22Rv1 (cell line): ENCODE results near the gene ZFP3.

Source experiments
- ZFX ChIP-seq: fragments of 450-650 bp; IDR thresholded peaks from 2 replicates; pipeline ENCODE4 v1.6.1; 2017; ENCODE audit warnings: antibody characterized with exemption, borderline replicate concordance
- TF ChIP-seq, protein P1 (sequence below): fragments of 450-650 bp; IDR thresholded peaks from 2 replicates; pipeline ENCODE4 v1.5.1; 2017; ENCODE audit warnings: mild to moderate bottlenecking

DNA sequence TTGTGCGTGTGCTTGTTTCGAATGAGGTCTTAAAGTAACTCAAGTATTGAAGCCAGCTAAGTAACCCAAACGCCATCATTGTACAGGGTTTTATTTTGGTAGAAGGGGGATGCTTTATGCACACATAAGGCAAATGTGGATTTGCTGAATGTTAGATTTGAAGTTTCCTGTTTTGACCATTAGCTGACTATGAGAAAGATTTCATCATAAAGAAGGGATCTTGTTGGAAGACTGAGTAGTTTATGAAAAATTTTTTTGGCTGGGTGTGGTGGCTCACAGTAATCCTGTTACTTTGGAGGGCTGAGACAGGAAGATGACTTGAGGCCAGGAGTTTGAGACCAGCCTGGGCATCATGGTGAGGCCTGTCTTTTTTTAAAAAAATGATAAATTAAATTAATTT, 10.0 kb upstream of the ZFP3 start:
- TF ChIP-seq, protein P1, sequence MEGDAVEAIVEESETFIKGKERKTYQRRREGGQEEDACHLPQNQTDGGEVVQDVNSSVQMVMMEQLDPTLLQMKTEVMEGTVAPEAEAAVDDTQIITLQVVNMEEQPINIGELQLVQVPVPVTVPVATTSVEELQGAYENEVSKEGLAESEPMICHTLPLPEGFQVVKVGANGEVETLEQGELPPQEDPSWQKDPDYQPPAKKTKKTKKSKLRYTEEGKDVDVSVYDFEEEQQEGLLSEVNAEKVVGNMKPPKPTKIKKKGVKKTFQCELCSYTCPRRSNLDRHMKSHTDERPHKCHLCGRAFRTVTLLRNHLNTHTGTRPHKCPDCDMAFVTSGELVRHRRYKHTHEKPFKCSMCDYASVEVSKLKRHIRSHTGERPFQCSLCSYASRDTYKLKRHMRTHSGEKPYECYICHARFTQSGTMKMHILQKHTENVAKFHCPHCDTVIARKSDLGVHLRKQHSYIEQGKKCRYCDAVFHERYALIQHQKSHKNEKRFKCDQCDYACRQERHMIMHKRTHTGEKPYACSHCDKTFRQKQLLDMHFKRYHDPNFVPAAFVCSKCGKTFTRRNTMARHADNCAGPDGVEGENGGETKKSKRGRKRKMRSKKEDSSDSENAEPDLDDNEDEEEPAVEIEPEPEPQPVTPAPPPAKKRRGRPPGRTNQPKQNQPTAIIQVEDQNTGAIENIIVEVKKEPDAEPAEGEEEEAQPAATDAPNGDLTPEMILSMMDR, result no peak
- TF ChIP-seq ZFX, result no peak
